Measurements from ENCODE around the gene PDXK.

Gene PDXK

DNA sequence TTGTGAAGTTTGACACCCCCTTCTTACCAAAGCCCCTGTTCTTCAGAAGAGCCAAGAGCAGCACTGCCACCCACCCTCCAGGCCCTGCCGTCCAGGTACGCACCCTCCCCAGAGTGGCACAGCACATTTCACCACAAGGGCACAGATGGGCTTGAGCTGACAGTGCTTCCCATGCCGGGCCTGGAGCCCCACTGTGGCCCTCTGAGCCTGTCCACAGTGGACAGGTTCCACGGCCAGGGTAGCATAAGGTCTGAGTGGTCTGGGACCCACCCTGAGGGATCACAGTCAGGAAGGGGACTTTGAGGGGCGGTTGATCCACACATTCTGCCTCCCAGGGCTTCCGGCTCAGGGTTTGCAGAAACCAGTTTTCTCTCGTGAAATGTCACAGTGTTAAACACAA, 28.6 kb upstream of the PDXK start:
- no peak for DNase-seq (ENCODE audit: extremely low spot score)
- CTCF ChIA-PET = no interaction called here
- TF ChIP-seq, protein P1, sequence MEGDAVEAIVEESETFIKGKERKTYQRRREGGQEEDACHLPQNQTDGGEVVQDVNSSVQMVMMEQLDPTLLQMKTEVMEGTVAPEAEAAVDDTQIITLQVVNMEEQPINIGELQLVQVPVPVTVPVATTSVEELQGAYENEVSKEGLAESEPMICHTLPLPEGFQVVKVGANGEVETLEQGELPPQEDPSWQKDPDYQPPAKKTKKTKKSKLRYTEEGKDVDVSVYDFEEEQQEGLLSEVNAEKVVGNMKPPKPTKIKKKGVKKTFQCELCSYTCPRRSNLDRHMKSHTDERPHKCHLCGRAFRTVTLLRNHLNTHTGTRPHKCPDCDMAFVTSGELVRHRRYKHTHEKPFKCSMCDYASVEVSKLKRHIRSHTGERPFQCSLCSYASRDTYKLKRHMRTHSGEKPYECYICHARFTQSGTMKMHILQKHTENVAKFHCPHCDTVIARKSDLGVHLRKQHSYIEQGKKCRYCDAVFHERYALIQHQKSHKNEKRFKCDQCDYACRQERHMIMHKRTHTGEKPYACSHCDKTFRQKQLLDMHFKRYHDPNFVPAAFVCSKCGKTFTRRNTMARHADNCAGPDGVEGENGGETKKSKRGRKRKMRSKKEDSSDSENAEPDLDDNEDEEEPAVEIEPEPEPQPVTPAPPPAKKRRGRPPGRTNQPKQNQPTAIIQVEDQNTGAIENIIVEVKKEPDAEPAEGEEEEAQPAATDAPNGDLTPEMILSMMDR (IDR thresholded peaks at IDR 0.05; ENCODE audit: control extremely low read depth, extremely low read depth, low read depth, missing control alignments) = no peak
- POLR2A ChIA-PET = no interaction called here

DNA sequence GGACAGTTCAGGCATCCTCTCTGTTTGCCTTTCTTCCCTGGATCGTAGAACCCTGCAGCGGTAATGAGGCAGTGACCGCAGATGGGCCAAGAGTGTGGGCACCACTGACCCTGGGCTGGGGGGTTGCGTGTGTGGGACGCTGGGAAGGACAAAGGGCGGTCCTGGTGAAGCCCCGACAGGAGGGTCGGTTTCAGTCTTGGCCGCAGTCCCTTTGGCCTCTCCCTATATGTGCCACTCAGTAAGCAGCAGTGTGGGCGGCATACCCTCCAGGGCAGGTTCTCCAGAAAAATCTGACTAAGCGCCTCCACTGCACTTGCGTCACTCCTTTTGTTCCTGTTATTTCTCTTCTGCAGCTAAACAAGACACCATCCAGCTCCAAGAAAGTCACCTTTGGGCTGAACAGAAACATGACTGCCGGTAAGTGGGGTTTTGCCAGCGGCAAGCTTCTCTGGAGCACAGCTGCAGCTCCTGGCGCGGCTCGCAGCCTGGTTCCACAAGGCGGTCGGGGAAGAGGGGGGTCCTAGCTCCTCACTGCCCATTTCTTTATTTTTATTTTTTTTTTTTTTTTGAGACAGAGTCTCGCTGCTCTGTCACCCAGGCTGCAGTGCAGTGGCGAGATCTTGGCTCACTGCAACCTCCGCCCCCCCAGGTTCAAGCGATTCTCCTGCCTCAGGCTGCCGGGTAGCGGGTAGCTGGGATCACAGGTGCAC, 27.7 kb upstream of the PDXK start:
- ChIA-PET POLR2A (no interaction called here), CTCF (interaction anchor here (1.6 kb wide), 1 partner anchor 16 kb away, joined by 3 read pairs; no protein-coding TSS in a partner anchor)
- TF ChIP-seq, protein P1 (IDR thresholded peaks at IDR 0.05; ENCODE audit: control extremely low read depth, extremely low read depth, low read depth, missing control alignments) = no peak
- DNase-seq (ENCODE audit: extremely low spot score) = no peak

DNA sequence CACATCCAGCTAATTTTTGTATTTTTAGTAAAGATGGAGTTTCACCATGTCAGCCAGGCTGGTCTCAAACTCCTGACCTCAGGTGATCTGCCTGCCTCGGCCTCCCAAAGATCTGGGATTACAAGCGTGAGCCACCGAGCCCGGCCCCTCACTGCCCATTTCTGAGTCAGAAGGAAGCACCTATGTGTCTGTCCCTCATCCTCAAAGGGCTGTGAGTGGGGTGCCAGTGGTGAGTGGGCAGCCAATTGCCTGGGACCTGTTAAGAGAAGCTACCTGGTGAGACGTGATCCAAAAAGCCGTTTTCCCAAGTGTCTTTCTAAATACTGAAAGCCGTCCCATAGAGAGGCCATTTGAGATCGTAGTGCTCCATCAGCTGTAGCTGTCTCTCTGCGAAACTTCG, 27.1 kb upstream of the PDXK start:
- TF ChIP-seq, protein P1 (IDR thresholded peaks at IDR 0.05; ENCODE audit: control extremely low read depth, extremely low read depth, low read depth, missing control alignments) = no peak
- no peak for DNase-seq (ENCODE audit: extremely low spot score)
- CTCF ChIA-PET = interaction anchor here (1.6 kb wide), 1 partner anchor 16 kb away, joined by 3 read pairs; no protein-coding TSS in a partner anchor
- POLR2A ChIA-PET = no interaction called here

DNA sequence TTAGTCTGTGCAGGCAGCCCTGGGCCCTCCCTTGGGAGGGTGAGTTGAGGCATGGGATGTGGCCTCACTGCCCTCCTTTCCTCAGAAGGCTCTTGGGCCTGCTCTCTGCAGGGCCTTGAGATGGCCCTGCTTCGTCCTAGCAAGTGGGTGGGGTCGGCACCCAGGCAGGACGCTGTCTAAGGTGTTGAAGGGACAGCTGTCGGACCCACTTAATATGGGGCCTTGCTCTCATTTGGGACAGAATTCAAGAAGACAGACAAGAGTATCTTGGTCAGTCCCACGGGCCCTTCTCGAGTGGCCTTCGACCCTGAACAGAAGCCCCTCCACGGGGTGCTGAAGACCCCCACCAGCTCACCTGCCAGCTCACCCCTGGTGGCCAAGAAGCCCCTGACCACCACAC, 26.0 kb upstream of the PDXK start:
- ChIA-PET POLR2A (no interaction called here), CTCF (interaction anchor here (1.6 kb wide), 1 partner anchor 17 kb away, joined by 3 read pairs; no protein-coding TSS in a partner anchor)
- no peak for DNase-seq (ENCODE audit: extremely low spot score)
- TF ChIP-seq, protein P1 (IDR thresholded peaks at IDR 0.05; ENCODE audit: control extremely low read depth, extremely low read depth, low read depth, missing control alignments) = no peak

DNA sequence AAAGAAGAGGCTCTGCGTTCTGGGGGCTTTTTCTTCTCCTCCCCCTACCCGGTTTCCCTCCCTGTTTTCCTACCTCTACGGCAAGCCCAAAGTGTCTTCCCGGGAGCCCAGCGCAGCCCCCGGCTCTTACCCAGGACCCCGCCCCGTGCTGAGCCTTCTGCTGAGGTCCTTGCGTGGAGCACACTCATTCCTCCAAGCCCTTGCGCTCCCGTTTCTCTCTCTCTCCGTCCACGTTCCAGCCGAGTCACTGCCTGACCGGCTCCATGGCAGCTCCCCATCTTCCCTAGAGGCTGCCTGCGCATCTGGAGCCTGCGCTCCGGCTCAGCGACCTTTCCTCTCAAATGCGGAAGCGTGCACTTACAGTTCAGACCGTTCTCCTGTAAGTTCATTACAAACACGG, 24.9 kb upstream of the PDXK start:
- CTCF ChIA-PET = no interaction called here
- TF ChIP-seq, protein P1 (IDR thresholded peaks at IDR 0.05; ENCODE audit: control extremely low read depth, extremely low read depth, low read depth, missing control alignments) = no peak
- DNase-seq (ENCODE audit: extremely low spot score) = no peak
- POLR2A ChIA-PET = no interaction called here

DNA sequence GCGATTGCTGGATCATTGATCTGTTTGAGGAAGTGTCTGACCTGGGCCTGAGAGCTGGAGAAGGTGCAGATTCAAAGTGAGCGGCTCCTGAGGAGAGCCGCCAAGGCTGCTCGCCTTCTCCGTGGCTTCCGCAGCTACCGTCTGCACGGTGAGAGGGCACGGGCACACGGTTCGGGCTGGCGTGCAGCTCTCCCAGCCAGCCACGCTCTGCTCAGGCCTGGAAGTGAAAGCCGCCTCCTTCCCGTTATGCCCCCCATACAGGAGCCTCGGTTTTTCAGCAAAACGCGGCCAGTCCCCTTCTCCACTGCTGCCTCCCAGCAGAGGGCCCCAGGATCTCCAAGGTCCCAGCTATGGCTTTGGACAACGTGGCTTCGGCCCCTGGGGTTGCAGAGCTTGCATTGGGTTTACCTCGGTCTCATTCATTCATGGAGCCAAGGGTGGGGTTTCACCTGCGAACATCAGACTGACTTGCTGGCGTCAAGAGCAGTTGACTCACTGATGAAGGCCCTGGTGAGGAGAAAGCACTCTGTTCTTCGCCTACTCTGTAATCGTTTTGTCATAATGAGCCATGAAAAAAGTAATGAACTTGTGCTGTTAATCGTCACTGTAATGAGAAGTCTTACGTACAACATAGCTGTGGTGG, 24.4 kb upstream of the PDXK start:
- POLR2A ChIA-PET = no interaction called here
- TF ChIP-seq, protein P1 (IDR thresholded peaks at IDR 0.05; ENCODE audit: control extremely low read depth, extremely low read depth, low read depth, missing control alignments) = no peak
- CTCF ChIA-PET = no interaction called here
- no peak for DNase-seq (ENCODE audit: extremely low spot score)

Data from GM10248 (cell line).